Naive thymus-derived CD8-positive, alpha-beta T cell (primary cell): Measurements from ENCODE around the gene ATP13A3. TPM values are rescaled to one million over a fixed set of nuclear protein-coding genes. Genes with fewer than 3 reads are reported as not detected.

Experiments used
- ATAC-seq, 2 donors: fragments of 150-1000 bp; cut with Tn5 transposase in 1 of 2; sonication (Bioruptor Pico), chemical (Tn5 transposase) in 1 of 2; 1 replicate in 1 of 2; 2 replicates in 1 of 2; pipeline ENCODE4 v1.10.0; 2021; ENCODE audit warnings: mild to moderate bottlenecking in 2 of 2, moderate library complexity in 2 of 2
- POLR2A ChIA-PET: fragments of 350-600 bp; sonication (Branson Sonifier 250); formaldehyde crosslinking; loops from one replicate; lab custom pipeline; 2021; ENCODE audit warnings: antibody characterized with exemption; lab: Charles Lee
- DNase-seq, 10 donors: peaks; one replicate each; pipeline versions ENCODE4 v3.0.0 to v3.0.0-alpha.2; 2020 to 2022
- H3K27ac Mint-ChIP-seq, 10 donors: one replicate each; pipeline ENCODE4 v1.8.0; 2020 to 2022; ENCODE audit warnings: mild to moderate bottlenecking in 10 of 10, mixed read lengths in 10 of 10, moderate library complexity in 4 of 10, inconsistent platforms in 1 of 10
- H3K27me3 Mint-ChIP-seq, 5 donors: one replicate each; pipeline ENCODE4 v1.8.0; 2021 to 2022; ENCODE audit warnings: mixed read lengths in 5 of 5
- H3K36me3 Mint-ChIP-seq, 3 donors: one replicate each; pipeline ENCODE4 v1.8.0; 2020 to 2022; ENCODE audit warnings: mixed read lengths in 3 of 3, mild to moderate bottlenecking in 2 of 3, inconsistent platforms in 1 of 3
- H3K4me1 Mint-ChIP-seq, 4 donors: one replicate each; pipeline ENCODE4 v1.8.0; 2021 to 2022; ENCODE audit warnings: mixed read lengths in 4 of 4
- H3K4me3 Mint-ChIP-seq, 10 donors: one replicate each; pipeline ENCODE4 v1.8.0; 2020 to 2022; ENCODE audit warnings: mild to moderate bottlenecking in 10 of 10, mixed read lengths in 10 of 10, moderate library complexity in 6 of 10, inconsistent platforms in 1 of 10
- H3K9me3 Mint-ChIP-seq, 9 donors: one replicate each; pipeline ENCODE4 v1.8.0; 2020 to 2022; ENCODE audit warnings: mixed read lengths in 9 of 9, mild to moderate bottlenecking in 3 of 9, inconsistent platforms in 1 of 9, moderate library complexity in 1 of 9
- polyA plus RNA-seq, 3 donors: library from polyadenylated mRNA; unstranded; fragments of 300-500 nt; fragmentation: Illumina TruSeq; gene quantifications; one replicate each; pipeline ENCODE4 v1.2.3, GENCODE V29; 2021
- total RNA-seq, 8 experiments: library from RNA in 2 of 8; stranded (reverse) in 2 of 8; gene quantifications; one replicate each; pipeline ENCODE4 v1.2.3 and lab custom pipeline; 2021 to 2026

Gene ATP13A3
- total and polyA plus RNA-seq, 5 experiments from 2014 or later = 5.9 to 53.8 (median 13.2) TPM

DNA sequence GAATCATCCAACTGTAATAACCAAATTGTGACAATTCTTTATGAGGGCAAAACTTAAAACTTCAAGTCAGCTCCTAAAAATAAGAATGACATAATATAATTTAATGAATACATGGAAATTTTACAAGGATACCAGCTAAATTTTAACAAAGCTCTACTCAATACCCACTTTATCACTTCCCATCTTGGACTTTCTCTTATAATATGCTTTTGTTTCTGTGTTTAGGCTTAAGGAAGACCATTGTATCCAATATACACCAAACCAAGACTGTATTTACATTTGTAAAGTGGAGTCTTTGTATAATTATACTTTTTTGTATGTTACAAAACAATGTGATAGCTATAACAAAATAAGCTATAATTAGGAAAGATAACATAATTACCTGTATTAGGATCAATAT is 16.8 kb downstream of the ATP13A3 start:
- no peaks in the 10 kb centered on the region for H3K27me3 Mint-ChIP-seq
- ATAC-seq = no peak
- peaks cover 8 to 21% (median 19%) of the 10 kb centered on the region in 4 donors for H3K4me1 Mint-ChIP-seq
- no peak overlapping the region for H3K4me3 Mint-ChIP-seq
- peak overlapping the region in 1 of 10 donors; percentile 31 for H3K27ac Mint-ChIP-seq
- H3K36me3 Mint-ChIP-seq = peaks cover 0 to 4% (median 0%) of the 10 kb centered on the region in 3 donors
- DNase-seq = no peak
- no peaks in the 10 kb centered on the region for H3K9me3 Mint-ChIP-seq
- POLR2A ChIA-PET = no interaction called here

DNA sequence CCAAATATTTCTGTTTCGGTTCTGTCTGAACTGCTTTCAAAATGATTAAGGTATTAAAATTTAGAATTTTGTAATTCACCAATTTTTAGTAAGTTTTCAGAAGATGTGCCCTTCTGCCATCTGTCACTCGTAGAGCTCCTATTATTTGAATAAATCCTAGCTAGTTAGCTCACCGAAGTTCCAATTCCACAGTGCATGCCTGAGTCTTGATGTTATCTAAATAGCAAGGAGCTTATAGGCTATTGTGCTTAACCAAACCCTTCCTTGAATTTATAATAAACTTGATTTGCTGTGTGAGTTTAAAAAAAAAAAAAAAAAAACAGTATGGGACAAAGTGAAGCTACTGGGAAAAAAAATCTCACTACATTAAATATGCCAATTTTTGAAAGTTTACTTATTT is 18.7 kb downstream of the ATP13A3 start:
- H3K4me3 Mint-ChIP-seq = no peak overlapping the region
- H3K36me3 Mint-ChIP-seq = peaks cover 0 to 4% (median 0%) of the 10 kb centered on the region in 3 donors

DNA sequence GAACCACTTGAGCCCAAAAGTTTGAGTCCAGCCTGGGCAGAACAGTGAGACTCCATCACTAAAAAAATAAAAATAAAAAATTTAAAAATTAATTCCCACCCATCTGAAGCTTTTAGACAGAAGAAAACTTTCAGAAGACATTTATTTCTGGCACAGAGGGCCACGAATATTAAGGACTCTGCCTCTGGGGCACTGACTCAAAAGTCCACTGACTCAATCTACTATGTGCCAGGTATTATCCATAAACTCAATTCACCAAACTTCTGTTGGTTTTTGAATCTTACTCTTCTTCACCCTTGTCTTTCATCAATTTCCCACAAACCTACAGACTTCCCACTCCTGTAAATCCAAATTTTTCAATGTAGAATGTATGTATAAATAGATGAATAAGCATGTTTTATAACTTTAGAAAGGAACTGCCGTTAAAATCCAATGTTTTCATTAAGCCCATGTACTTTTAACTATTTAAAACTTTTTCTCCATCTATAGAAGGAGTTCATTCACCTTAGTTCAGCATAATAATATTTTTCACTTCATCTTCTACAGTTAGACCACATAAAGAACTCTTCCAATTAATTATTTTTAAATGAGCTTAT is 19.9 kb downstream of the ATP13A3 start:
- ATAC-seq (no peak), DNase-seq (no peak)
- Mint-ChIP-seq H3K9me3 (no peaks in the 10 kb centered on the region), H3K36me3 (peaks cover 0 to 7% (median 0%) of the 10 kb centered on the region in 3 donors), H3K4me1 (peaks cover 3 to 17% (median 11%) of the 10 kb centered on the region in 4 donors), H3K27ac (peak overlapping the region in 1 of 10 donors; percentile 25), H3K4me3 (no peak overlapping the region), H3K27me3 (no peaks in the 10 kb centered on the region)
- POLR2A ChIA-PET = no interaction called here

More for the DNA sequence above, 18.7 kb downstream of the ATP13A3 start:
- Mint-ChIP-seq H3K27ac (no peak overlapping the region), H3K27me3 (no peaks in the 10 kb centered on the region), H3K9me3 (no peaks in the 10 kb centered on the region), H3K4me1 (peaks cover 8 to 23% (median 15%) of the 10 kb centered on the region in 4 donors)
- ATAC-seq = no peak
- POLR2A ChIA-PET = interaction anchor here (0.6 kb wide), 1 partner anchor 101 kb away, joined by 3 read pairs; no protein-coding TSS in a partner anchor
- no peak for DNase-seq

DNA sequence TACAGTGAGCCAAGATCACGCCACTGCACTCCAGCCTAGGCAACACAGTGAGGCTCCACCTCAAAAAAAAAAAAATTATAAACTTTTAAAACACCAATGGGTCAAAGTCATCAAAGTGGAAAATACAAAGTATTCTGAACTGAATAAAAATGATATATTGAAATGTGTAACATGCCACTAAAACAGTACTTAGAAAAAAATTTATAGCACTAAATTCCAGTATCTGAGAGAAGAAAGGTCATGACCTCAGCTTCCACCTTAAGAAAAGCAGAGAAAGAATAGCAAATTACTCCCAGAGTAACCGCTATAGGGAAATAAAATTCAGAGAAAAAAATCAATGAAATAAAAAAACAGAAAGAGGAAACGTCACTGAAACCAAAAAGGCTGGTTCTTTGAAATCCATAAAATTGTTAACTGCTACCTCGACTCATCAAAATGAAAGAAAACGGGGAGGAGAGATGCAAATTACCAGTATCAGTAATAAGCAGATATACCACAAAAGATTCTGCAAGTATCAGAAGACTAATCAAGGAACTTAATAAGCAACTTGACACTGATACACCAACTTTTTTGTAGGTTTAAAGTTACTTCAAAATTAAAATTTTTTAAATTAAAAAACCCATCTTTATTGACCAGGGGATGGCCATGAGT is 20.8 kb downstream of the ATP13A3 start:
- H3K27me3 Mint-ChIP-seq = no peaks in the 10 kb centered on the region
- H3K4me3 Mint-ChIP-seq = no peak overlapping the region
- no peak overlapping the region for H3K27ac Mint-ChIP-seq
- DNase-seq (no peak), ATAC-seq (no peak)
- H3K9me3 Mint-ChIP-seq = no peaks in the 10 kb centered on the region
- peaks cover 0 to 11% (median 0%) of the 10 kb centered on the region in 3 donors for H3K36me3 Mint-ChIP-seq
- peaks cover 3 to 17% (median 11%) of the 10 kb centered on the region in 4 donors for H3K4me1 Mint-ChIP-seq
- POLR2A ChIA-PET = no interaction called here

DNA sequence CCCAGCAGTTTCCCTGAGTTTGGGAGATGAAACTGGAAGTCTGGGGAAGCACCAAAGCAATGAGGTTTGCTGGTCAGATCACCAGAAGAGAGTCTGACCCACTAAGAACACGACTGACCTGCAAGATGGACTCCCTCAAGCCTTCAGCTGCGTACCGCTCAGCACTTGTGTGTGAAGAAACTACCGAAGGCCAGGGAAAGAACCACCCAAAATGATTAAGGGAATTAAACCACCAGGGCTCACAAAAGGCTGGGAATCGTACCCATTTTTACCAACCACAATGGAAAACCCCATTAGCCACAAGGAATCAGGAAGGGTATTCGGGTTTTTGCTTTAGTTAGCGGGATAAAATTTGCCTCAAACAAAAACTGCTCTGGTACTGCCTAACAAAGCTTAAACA is 21.6 kb downstream of the ATP13A3 start:
- DNase-seq (no peak), ATAC-seq (no peak)
- H3K27ac Mint-ChIP-seq = peak overlapping the region in 1 of 10 donors; percentile 67
- no peaks in the 10 kb centered on the region for H3K27me3 Mint-ChIP-seq
- H3K36me3 Mint-ChIP-seq = peaks cover 0 to 15% (median 0%) of the 10 kb centered on the region in 3 donors
- no peak overlapping the region for H3K4me3 Mint-ChIP-seq
- H3K9me3 Mint-ChIP-seq = no peaks in the 10 kb centered on the region
- POLR2A ChIA-PET = no interaction called here
- H3K4me1 Mint-ChIP-seq = peaks cover 1 to 17% (median 9%) of the 10 kb centered on the region in 4 donors

DNA sequence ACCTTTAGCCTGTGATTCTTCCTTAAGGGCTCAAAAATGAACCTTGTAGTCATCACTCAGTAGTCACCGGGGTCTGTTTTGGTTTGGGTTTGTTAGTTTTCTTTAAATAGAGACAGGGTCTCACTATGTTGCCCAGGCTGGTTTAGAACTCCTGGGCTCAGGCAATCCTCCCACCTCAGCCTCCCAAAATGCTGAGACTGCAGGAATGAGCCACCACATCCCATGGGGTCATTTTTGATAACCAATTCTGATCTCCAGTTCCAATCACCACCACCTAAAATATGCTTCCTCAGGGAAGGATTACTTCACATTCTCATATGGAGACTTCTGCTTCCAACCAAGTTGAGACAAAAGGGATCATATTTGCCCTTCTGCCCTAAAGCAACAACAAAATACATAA is 22.1 kb downstream of the ATP13A3 start:
- ATAC-seq = no peak
- POLR2A ChIA-PET = no interaction called here
- no peaks in the 10 kb centered on the region for H3K27me3 Mint-ChIP-seq
- H3K27ac Mint-ChIP-seq = peak overlapping the region in 1 of 10 donors; percentile 49
- peaks cover 1 to 17% (median 9%) of the 10 kb centered on the region in 4 donors for H3K4me1 Mint-ChIP-seq
- no peak overlapping the region for H3K4me3 Mint-ChIP-seq
- H3K36me3 Mint-ChIP-seq = peaks cover 0 to 21% (median 3%) of the 10 kb centered on the region in 3 donors
- H3K9me3 Mint-ChIP-seq = no peaks in the 10 kb centered on the region
- DNase-seq = no peak

DNA sequence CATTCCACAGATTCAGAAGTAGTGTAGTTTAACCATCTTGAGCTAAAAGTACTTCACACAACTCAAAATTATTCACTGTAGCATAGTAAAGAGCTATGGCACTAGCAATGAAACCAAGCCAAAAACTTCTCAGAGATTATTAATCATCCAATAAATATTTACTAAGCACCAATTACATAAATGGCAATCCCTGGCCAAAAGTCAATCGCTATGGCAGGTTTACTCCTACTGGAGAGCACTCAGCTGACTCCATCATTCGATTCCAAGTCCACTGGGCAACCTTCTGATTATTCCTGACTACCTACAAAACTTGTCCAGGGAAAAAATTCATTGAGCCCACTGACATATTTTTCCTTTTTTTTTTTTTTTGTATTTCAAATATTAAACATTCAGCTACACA is 23.9 kb downstream of the ATP13A3 start:
- DNase-seq (no peak), ATAC-seq (no peak)
- no peak overlapping the region for H3K4me3 Mint-ChIP-seq
- POLR2A ChIA-PET = interaction anchor here (0.6 kb wide), 1 partner anchor 27 kb away, joined by 4 read pairs; no protein-coding TSS in a partner anchor
- H3K27ac Mint-ChIP-seq = no peak overlapping the region
- H3K4me1 Mint-ChIP-seq = peaks cover 1 to 17% (median 8%) of the 10 kb centered on the region in 4 donors
- H3K9me3 Mint-ChIP-seq = no peaks in the 10 kb centered on the region
- H3K36me3 Mint-ChIP-seq = peaks cover 0 to 26% (median 7%) of the 10 kb centered on the region in 3 donors
- H3K27me3 Mint-ChIP-seq = no peaks in the 10 kb centered on the region

DNA sequence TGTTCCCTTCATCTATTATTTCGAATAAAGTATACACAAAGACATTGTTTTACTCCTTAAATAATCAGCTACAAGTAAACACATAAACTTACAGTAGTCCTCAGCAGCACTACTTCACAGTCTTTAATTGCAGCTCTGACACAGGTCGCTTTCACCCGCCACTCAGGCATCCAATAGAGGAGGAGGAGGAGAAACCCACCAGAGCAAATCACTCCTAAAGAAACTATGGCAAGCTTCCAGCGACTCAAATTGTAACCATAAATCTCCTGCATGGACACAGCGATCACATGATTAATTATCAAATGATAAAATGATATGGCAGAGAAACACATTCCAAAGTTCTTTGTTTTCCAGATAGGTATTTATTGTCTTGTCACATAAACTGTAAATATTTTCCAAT is 26.2 kb downstream of the ATP13A3 start:
- no peak overlapping the region for H3K27ac Mint-ChIP-seq
- no peak for DNase-seq
- peaks cover 0 to 41% (median 10%) of the 10 kb centered on the region in 3 donors for H3K36me3 Mint-ChIP-seq

DNA sequence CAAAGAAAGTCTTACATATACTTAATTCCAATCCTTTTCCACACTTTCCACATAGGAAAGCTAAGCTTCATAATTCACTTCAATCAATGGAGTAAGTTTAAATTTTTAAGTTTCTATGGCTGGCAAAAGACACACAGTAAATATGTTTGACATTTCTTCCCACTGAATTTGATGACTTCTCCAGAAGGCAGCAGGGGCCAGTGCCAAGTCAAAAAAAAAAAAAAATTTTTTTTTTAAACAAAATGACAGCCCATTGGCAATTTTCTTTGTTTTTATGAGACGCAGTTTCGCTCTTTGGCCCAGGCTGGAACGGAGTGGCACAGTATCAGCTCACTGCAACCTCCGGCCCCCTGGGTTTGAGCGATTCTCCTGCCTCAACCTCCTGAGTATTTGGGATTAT is 28.7 kb downstream of the ATP13A3 start:
- POLR2A ChIA-PET = no interaction called here
- peaks cover 0 to 64% (median 18%) of the 10 kb centered on the region in 3 donors for H3K36me3 Mint-ChIP-seq

More for the DNA sequence above, 26.2 kb downstream of the ATP13A3 start:
- Mint-ChIP-seq H3K27me3 (no peaks in the 10 kb centered on the region), H3K4me1 (peaks cover 0 to 10% (median 4%) of the 10 kb centered on the region in 4 donors), H3K9me3 (no peaks in the 10 kb centered on the region), H3K4me3 (no peak overlapping the region)
- no peak for ATAC-seq
- POLR2A ChIA-PET = no interaction called here

DNA sequence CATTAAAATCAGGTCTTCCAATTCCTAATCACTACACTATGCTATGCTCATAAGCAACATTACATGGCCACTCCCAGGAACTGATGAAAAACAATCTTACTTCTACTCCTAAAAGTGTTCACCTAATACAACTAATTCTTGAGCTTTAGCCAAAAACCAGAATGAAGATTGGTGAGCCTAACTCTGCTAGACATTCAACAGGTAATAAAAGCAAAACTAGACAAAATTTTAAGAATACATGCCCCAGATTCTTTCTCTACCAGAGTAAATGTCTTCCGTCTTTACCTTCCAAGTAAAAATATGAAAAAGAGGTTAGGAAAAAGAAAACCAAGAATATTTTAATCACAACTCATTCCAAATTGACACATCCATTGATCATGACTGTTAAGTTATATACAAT is 31.3 kb downstream of the ATP13A3 start:
- Mint-ChIP-seq H3K9me3 (no peaks in the 10 kb centered on the region), H3K36me3 (peaks cover 5 to 79% (median 30%) of the 10 kb centered on the region in 3 donors), H3K27me3 (no peaks in the 10 kb centered on the region), H3K4me1 (no peaks in the 10 kb centered on the region), H3K27ac (no peak overlapping the region), H3K4me3 (no peak overlapping the region)
- ATAC-seq (no peak), DNase-seq (no peak)
- POLR2A ChIA-PET = no interaction called here

More for the DNA sequence above, 28.7 kb downstream of the ATP13A3 start:
- H3K27ac Mint-ChIP-seq = no peak overlapping the region
- H3K4me3 Mint-ChIP-seq = no peak overlapping the region
- DNase-seq = no peak
- no peaks in the 10 kb centered on the region for H3K4me1 Mint-ChIP-seq
- H3K27me3 Mint-ChIP-seq = no peaks in the 10 kb centered on the region
- ATAC-seq = no peak
- no peaks in the 10 kb centered on the region for H3K9me3 Mint-ChIP-seq

DNA sequence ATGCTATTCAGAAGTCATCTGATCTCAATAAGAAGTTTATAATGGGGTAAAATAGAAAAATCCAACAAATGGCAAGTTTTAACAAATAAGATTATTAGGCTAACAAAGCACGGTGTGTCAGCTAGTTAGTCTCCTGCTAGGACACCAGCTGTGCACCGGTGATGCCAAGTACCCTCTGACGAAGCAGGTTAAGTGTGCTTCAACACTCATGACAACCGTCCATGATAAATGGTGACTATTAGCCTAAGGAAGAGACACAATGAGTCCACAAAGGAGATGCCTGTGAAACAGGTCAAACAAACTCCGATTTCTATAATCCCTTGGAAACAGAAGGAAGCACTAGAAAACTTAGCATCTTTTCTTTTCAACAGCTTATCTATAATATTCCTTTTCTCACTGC is 36.5 kb downstream of the ATP13A3 start:
- Mint-ChIP-seq H3K4me1 (peaks cover 0 to 5% (median 2%) of the 10 kb centered on the region in 4 donors), H3K9me3 (no peaks in the 10 kb centered on the region), H3K4me3 (no peak overlapping the region), H3K36me3 (peaks cover 9 to 91% (median 41%) of the 10 kb centered on the region in 3 donors), H3K27ac (no peak overlapping the region), H3K27me3 (no peaks in the 10 kb centered on the region)
- POLR2A ChIA-PET = no interaction called here
- ATAC-seq (no peak), DNase-seq (no peak)

DNA sequence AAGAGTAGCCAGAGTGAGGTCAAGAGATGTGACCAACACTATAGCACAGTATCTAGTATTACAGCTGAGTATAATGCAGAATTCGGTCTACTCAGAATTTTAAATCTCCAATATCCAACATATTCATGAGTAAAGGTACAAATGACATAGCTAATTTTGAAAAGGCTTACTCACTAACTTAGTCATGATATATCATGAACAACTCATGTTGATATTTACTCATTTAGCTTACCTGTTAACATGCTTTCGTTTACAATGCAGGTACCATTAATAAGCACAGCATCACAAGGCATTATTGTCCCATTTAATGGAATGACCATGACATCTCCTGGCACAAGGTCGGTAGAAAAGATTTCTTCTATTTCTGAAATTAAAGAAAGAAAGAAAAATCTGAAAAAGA is 36.9 kb downstream of the ATP13A3 start:
- POLR2A ChIA-PET = no interaction called here
- Mint-ChIP-seq H3K4me3 (no peak overlapping the region), H3K9me3 (no peaks in the 10 kb centered on the region), H3K36me3 (peaks cover 9 to 91% (median 41%) of the 10 kb centered on the region in 3 donors), H3K4me1 (peaks cover 0 to 5% (median 2%) of the 10 kb centered on the region in 4 donors), H3K27me3 (no peaks in the 10 kb centered on the region), H3K27ac (no peak overlapping the region)
- ATAC-seq (no peak), DNase-seq (no peak)

DNA sequence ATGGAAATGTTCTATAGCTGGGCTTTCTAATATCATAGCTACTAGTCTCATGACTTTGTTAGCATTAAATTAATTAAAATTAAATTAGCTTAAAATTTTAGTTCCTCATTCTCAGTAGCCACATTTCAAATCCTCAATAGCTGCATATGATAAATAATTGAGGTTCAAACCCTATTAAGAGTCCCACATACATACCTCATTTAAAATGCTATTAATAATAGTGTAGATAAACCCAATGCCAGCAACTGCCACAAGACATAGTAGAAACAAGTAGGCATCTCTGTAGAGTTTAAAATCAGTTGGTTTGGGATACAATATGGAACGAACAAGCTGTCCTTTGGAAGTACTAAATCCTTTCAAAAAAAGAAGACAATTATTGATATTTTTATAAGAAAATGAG is 39.1 kb downstream of the ATP13A3 start:
- no peak for DNase-seq
- H3K36me3 Mint-ChIP-seq = peaks cover 6 to 88% (median 37%) of the 10 kb centered on the region in 3 donors
- no peak for ATAC-seq
- no peaks in the 10 kb centered on the region for H3K27me3 Mint-ChIP-seq
- H3K4me3 Mint-ChIP-seq = no peak overlapping the region
- H3K27ac Mint-ChIP-seq = no peak overlapping the region
- H3K4me1 Mint-ChIP-seq = peaks cover 0 to 5% (median 2%) of the 10 kb centered on the region in 4 donors
- H3K9me3 Mint-ChIP-seq = no peaks in the 10 kb centered on the region
- POLR2A ChIA-PET = no interaction called here
